HPDE6-E6E7 (cell line): ENCODE data around the gene APBB2.

ENCODE experiments used
- DNase-seq: peaks from one replicate; pipeline ENCODE4 v3.0.0; 2011; ENCODE audit warnings: missing footprints; ENCODE audit errors: extremely low spot score

APBB2 gene

DNA sequence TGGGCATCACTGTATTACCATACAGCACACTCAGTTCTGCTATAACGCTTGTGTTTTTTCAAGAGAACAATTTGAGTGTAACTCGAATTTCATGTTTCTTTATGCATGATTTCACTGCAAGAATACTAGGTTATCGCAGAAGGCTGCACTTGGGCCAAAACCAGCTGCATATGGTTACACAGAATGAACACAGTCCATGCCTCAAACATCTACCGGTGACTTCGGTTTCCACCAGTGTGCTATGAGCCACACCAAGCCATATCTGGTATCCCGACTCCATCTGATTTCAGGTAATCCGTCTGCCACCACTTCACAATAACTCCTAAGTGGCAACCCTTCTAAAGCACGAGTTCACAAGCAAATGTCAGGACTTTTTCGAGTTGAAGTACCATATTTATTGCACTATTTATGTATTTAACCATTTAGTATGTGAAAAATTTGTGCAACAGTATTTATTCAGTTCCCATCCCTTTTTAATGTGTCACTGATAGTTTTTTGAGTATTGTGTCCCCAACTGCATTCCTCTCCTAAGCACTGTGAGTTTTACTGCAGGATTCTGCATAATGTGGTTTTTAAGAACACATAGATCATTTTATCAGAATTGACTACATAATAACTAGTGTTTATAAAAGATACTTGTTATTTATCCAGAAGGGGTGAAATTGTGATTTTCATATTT, 111.8 kb downstream of the APBB2 start:
- DNase-seq, result no peak

DNA sequence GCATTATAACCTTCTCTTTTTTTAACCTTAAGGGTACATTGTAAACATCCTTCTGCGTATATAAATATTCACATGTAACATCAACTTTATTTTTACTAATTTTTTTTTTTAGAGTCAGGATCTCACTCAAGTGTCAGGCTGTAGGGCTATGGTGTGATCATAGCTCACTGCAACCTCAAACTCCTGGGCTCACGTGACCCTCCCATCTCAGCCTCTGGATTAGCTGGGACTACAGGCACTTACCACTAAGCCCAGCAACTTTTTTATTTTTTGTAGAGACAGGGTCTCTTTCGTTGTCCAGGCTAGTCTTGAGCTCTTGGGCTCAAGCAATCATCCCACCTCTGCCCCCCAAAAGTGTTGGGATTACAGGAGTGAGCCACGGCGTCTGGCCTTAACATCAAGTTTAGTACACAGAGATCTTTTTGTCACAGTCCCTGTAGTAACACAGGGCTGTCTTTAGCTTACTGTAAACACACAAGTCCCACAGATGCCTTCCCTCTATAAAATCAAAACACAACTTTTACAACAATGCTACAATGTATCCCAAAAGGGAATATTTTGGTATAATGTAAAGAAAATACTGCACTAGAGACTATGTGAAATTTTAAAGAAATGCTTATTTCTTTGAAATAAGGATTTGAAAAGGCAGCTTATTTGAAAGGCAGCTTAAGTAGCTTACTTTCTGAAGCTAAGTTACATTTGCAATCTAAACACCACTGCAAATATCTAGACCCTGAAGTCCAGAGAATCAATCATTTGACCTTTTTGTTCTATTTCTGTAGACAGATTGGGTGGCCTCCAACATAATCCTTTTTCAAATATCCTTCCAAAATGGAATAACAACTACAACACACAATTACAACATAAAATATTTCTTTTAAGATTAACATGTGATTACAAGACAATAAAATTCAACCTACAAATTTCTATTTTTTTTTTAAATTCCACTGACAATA, 116.0 kb downstream of the APBB2 start:
- no peak for DNase-seq

DNA sequence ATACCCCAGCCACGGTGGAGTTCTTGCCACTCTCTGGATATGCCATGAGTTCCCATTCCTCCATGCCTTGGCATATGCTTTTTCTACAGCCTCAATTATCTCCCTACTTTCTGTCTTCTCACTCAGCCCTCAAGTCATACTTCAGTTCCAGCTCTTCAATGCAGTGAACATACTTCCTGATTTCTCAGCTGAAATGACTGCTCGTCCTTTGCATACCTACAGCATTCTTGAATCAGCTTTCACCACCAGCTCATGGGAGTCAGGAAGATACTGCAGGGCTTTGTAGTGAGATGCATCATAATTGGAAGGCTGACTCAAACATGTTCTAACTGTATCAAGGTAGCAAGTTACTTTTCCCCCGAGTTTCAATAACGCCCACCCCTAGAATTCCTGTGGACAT, 118.4 kb downstream of the APBB2 start:
- no peak for DNase-seq

GRCh38 chr4:41095192-41095872, 119.0 kb downstream of the APBB2 start:
- no peak for DNase-seq

DNA sequence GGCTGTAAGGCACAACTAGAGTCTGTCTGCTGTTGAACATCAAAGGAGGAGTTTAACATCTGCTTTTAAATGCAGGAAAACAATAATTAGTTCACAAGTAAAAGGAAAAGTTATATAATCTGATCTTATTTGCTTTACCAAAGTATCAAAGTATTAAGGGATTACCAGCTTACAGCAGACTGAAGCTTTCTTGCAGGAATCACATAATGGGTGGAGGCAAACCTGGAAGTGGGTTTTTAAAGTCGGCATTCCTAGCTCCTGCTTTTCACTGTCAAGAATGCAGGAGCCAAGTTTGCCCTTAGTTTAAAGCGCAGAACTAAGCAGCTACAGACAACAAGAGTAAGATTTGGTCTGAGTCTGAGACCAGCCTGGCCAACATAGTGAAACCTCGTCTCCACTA, 122.2 kb downstream of the APBB2 start:
- no peak for DNase-seq

DNA sequence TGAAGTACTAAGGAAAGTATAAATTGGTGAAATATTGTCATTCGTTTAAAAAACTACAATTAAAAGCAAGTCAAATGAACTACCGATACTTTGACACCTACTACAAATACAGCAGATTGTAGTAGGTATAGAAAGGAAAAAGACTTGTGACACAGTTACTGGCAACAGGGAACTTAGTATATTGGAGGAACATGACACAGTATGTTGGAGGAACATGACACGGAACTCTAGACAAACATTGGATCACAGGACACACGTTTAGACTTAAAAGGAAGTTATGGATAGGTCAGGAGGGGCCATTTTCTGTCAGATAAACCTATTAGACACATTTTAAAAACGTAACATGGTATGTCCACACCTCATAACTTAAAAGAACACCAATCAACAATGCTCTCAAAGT, 132.5 kb downstream of the APBB2 start:
- no peak for DNase-seq

DNA sequence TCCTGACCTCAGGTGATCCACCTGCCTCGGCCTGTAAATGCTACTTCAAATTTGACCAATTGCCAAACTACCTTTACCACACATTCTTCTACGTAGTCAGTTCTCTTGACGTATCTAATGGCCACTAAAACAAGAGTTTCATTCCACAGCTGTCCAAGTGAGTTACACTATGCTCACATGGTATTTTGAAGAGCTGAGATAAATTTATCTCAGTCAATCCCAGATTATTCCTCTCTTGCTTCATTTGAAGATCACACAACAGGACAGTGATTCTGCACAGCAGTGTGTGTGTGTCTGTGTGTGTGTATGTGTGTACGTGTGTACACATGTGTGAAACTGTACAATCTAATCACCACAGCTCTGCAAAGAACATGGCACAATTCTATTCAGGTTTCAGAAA, 133.4 kb downstream of the APBB2 start:
- no peak for DNase-seq

DNA sequence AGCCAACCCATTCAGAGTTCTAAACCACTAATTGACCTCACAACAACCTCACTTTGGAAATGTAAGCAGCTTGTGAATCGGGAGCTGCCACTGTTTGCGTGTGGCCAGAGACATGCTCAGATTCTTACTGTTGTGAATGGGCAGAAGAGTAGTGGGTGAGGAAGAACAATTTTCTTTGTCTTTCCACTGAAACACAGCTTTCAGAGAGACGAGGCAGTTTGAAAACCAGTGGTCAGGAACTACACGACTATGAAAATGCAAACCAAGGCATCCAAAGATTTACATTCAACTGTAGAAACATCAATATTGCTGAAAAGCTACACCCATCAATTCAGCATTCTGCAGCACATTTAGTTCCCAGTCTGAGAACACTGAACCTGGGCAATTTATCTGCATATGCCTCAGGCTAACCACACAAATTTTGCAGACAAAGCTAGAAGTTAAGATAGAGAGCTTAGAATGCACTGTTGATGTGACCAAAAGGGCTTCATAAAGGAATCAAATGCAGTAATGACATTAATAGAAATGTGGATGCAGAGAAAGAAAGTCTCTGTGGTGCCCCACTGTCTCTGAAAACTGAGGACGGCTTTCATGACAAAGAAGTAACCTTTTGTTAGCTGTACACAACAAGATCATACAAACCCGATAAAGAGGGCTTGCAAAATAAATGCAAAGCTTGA, 134.3 kb downstream of the APBB2 start:
- no peak for DNase-seq

- no peak for DNase-seq
These were observed 136.7 kb downstream of the APBB2 start for GRCh38 chr4:41077628-41078027.

- DNase-seq, result no peak
These were observed 137.9 kb downstream of the APBB2 start for GRCh38 chr4:41076481-41076880.

GRCh38 chr4:41074215-41074614, 140.1 kb downstream of the APBB2 start:
- no peak for DNase-seq

DNA sequence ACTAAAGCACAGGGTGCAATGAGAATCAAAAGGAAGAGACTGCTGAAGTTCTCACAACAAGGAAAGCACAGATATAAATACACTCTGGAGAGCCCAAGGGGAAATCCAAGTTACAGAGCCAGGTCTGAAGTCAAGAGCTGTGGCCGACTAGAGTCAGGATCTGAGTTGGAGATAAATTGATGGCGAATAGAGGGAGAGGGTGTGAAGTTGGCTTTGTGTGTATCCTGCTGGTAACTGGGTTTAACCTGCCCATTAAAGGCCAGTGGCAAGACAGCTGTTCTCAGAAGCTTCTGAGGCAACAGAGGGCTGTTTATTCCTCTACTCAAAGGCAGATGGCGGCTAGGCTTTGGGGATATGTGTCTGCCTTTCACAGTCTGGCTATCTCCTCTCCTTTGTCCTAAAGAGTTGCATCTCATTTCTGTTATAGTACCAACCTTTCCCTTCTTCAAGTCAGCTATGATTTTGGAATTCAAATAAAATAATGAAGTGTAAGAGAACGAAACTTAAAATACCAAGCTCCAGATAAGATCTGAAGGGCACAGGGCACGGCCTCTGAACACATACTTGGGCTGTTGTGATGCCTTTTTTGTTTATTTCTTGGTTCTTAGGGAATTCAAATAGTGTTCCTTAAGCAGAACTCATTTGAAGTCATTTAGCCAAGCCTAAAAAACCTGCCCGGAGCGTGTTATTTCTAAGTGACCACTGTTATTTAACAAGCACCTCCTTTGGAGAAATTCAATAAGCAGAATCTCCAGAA, 142.1 kb downstream of the APBB2 start:
- DNase-seq, result no peak

DNA sequence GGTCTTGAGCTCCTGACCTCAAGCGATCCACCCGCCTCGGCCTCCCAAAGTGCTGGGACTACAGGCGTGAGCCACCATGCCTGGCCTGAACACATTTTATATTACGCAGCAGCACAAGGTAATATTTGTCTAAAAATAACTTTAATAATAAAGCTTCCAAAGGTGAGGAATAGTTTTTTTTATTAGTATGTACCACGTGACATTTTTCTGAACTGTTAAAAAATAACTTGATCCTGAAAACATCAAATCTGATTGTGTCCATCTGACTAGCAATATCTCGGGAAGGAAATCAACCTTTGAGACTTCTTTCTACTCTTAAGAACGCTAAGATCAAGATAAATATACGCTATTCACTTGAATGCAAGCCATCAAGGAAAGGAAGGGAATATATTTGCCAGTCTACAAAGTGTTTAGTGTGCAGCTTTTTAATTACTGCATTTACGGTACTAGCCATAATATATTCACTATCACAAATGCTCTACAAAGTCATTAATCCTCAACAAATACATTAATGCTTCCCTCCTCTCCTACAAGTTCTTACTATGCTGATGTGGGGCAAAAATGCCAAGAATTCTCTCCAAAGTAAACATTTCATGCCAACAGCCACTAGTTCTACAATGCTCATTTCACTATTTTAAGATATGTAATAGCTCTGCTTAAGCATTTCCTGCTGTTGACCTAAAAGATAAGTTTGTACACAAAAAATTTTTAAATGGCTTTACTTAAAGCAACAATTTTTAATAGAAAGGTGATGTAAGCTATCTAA, 143.6 kb downstream of the APBB2 start:
- DNase-seq, result no peak

- no peak for DNase-seq
These were observed 144.5 kb downstream of the APBB2 start for GRCh38 chr4:41069838-41070237.

GRCh38 chr4:41069257-41069656, 145.1 kb downstream of the APBB2 start:
- DNase-seq, result no peak

DNA sequence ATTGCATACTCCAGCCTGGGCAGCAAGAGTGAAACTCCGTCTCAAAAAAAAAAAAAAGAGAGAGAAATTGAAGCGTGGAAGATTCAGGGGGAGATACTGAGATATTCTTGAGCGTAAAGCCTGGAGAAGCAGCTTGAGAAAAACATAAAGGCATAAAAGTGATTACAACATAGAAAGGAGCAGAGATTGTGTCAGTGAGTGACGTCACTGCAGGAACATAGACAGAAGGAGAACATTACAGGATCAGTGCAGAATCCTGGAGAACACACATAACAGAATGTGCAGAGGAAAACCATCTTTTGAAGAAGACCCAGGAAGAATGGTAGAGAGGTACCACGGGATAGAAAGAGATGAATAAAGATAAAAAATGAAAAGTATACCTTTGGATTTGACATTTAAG, 147.0 kb downstream of the APBB2 start:
- no peak for DNase-seq

DNA sequence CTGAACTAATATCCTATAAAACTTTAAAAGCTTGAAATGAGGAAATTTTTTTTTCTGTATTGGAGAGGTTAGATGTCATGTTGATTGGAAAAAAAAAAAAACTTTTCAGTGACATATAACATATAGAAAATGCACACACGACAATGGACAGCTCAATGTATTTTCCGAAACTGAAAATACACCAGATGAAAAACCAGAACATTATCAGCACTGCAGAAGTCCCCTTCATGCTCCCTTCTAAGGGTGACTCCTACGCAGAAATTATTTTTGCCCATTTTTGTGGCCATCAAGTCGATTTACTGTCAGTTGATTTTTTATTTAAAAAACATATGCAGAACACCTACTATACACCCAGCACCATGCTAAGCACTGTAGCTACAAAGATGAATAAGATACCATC, 148.3 kb downstream of the APBB2 start:
- DNase-seq, result no peak

DNA sequence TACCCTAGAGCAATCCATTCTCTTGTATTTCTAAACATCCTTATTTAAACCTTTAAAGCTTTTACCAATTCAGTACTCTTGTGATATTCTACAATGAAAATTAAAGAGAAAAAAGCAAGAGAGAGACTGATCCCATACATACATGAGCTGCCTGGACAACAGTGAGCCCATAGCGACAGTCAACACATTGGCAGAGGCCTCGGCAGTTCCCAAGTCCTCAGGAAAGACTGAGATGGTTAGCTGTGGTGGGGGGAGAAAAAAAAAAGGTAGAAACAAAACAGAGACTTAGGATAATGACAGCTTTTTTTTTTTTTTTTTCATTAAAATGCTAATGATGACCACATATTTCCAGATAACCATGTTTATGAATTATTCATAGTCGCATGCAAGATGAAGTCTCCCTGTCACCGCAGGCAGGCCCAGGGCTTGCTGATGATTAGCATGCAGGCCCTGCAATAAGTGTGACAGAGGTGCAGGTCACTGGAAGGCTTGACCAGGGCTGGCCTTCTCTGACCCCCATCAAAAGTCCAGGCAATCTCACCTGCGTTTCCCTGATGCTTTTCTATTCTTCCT, 148.8 kb downstream of the APBB2 start:
- DNase-seq, result no peak

GRCh38 chr4:41064953-41065352, 149.4 kb downstream of the APBB2 start:
- DNase-seq, result no peak
